Measurements from ENCODE around the gene CDK5RAP3.

DNA sequence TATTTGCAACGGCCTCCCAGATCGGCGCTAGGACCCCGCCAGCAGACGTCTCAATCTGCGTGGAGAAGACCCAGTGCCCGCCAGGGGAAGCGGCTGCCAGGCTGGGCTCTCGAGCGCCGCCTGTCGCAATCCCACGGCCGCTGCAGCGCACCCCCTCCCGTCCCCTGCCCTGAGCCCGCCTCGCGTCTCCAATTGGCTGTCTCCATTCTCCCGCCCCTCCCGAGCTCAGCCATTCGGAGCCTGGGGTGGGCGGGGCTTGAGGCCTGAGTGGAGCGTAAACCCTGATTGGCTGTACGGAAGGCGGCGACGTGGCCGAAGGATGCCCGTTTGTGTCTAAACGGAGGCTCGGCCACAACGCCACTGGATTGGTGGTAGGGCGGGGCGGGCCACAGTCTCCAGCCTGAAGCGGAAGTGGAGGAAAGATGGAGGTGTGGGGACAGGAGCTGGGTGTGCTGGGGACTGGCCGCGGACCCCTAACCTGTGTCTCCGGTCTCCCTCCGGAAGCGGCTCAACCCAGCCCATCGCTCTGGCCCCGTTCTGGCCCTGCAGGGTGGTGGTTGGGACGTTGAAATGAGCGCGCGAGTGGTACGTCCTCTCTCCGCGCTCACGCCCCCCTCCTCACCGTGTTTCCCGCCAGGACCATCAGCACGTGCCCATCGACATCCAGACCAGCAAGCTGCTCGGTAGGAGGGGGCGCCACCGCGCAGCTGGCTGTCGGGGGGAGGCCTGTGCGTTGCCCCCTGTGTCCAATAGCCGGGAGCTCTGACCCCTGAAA lies at the start of gene CDK5RAP3:
- TF ChIP-seq SMAD3 (CRISPR knock-in tag; IDR thresholded peaks at IDR 0.05; ENCODE audit: borderline replicate concordance) (peak; percentile 96), SP1 (CRISPR knock-in tag; conservative IDR thresholded peaks at IDR 0.05) (peak; percentile 95), CREM (CRISPR knock-in tag; IDR thresholded peaks at IDR 0.05) (peak; percentile 56), CTCF (IDR thresholded peaks at IDR 0.05) (peak; percentile 74), ATF6 (CRISPR knock-in tag; IDR thresholded peaks at IDR 0.05) (no peak), ATF1 (CRISPR knock-in tag; IDR thresholded peaks at IDR 0.05) (no peak), E2F4 (CRISPR knock-in tag; IDR thresholded peaks at IDR 0.05; ENCODE audit: borderline replicate concordance, low read depth) (peak; percentile 95), NFYB (CRISPR knock-in tag; conservative IDR thresholded peaks at IDR 0.05; ENCODE audit: low read depth) (peak; percentile 89), RORB (CRISPR knock-in tag; IDR thresholded peaks at IDR 0.05) (no peak), ATF3 (CRISPR knock-in tag; conservative IDR thresholded peaks at IDR 0.05) (peak; percentile 79), IRF2 (CRISPR knock-in tag; IDR thresholded peaks at IDR 0.05; ENCODE audit: borderline replicate concordance, low read depth) (peak; percentile 87)
- TF ChIP-seq, protein P1, sequence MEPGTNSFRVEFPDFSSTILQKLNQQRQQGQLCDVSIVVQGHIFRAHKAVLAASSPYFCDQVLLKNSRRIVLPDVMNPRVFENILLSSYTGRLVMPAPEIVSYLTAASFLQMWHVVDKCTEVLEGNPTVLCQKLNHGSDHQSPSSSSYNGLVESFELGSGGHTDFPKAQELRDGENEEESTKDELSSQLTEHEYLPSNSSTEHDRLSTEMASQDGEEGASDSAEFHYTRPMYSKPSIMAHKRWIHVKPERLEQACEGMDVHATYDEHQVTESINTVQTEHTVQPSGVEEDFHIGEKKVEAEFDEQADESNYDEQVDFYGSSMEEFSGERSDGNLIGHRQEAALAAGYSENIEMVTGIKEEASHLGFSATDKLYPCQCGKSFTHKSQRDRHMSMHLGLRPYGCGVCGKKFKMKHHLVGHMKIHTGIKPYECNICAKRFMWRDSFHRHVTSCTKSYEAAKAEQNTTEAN (CRISPR knock-in tag; IDR thresholded peaks at IDR 0.05) = peak; percentile 93

All from WTC11 (cell line).